ENCODE measurements around the gene AOPEP. TPM values are rescaled to one million over a fixed set of nuclear protein-coding genes. Genes with fewer than 3 reads are reported as not detected.

Gene AOPEP
- total and polyA plus RNA-seq, 9 of the 15 experiments (the other 6 are each of a cell fraction or from before 2014, with no cell fraction given): 4.5 to 19.3 (median 13.5) TPM

GRCh38 chr9:95044731-95045508 lies 318.4 kb downstream of the AOPEP start:
- FAIRE-seq (no peak), DNase-seq (ENCODE audit: extremely low read depth in 1 of 4, low spot score in 3 of 4) (peak in 1 of 4 experiments; percentile 14), ATAC-seq (no peak)
- no TSS peak for BruUV-seq (replicated peaks)
- 0 out of 3 replicates have a peak, but pooled peaks cover 2% of the 10 kb centered on the region for H3K36me3 ChIP-seq (ENCODE audit: control insufficient read depth, insufficient read depth, low read length)
- H3K27ac ChIP-seq (ENCODE audit: extremely low read depth, low read depth, low read length): no peak overlapping the region
- ChIA-PET POLR2A (interaction anchor here (0.8 to 1.5 kb wide), 2 partner anchors 8 to 19 kb away, joined by 3 read pairs; no protein-coding TSS in a partner anchor), CTCF (ENCODE audit: low intra/inter-chr PET ratio) (no interaction called here)
- no peaks in the 10 kb centered on the region; the same call in 1 of the 2 replicates for H4K20me1 ChIP-seq (replicated peaks; ENCODE audit: control insufficient read depth, insufficient read depth, low read length)
- H3K4me2 ChIP-seq (ENCODE audit: insufficient read depth, low read length): no peak overlapping the region
- H3K79me2 ChIP-seq (ENCODE audit: control insufficient read depth, insufficient read depth, low read length): no peaks in the 10 kb centered on the region
- in situ Hi-C loops (cut with MboI) (no loop called here), intact Hi-C loops (cut with micrococcal nuclease) (no loop called here)
- no peak overlapping the region for H3K9ac ChIP-seq (ENCODE audit: insufficient read depth in 1 of 2, low read depth in 2 of 2, low read length in 2 of 2)
- H3K9me3 ChIP-seq (replicated peaks; ENCODE audit: control insufficient read depth, insufficient read depth, low read depth, low read length): no peaks in the 10 kb centered on the region
- no peaks in the 10 kb centered on the region for H3K27me3 ChIP-seq (ENCODE audit: control insufficient read depth in 2 of 2, insufficient read depth in 2 of 2, low read length in 2 of 2)
- WGBS (ENCODE audit: insufficient coverage, low coverage, missing lambda C conversion rate): 77% methylated on average over 24 of the region's 36 CpGs
- no peak overlapping the region for H3K4me3 ChIP-seq
- H2AFZ ChIP-seq (ENCODE audit: low read depth, low read length): no peak overlapping the region
- peaks cover under 1 to 13% of the 10 kb centered on the region in 2 experiments; a peak in 3 of 5 replicates for H3K4me1 ChIP-seq (replicated peaks in 1 of 2; ENCODE audit: control insufficient read depth in 2 of 2, insufficient read depth in 2 of 2, low read length in 2 of 2)
- TF ChIP-seq CTCF (IDR thresholded peaks at IDR 0.05 in 2 of 3, conservative IDR thresholded peaks at IDR 0.05 in 1 of 3; ENCODE audit: insufficient read depth in 2 of 3, low read depth in 1 of 3, low read length in 3 of 3) (peak; percentile 21 to 33 (median 23); a peak in 2 of 6 replicates), ERF (CRISPR knock-in tag; IDR thresholded peaks at IDR 0.05) (no peak), ZNF143 (CRISPR knock-in tag; IDR thresholded peaks at IDR 0.05) (no peak), ESRRA (IDR thresholded peaks at IDR 0.05; ENCODE audit: borderline replicate concordance, low read depth) (0 out of 2 replicates have a peak, but pooled peaks have one; percentile 23), ZNF232 (CRISPR knock-in tag; IDR thresholded peaks at IDR 0.05) (no peak)
- TF ChIP-seq, protein P1, sequence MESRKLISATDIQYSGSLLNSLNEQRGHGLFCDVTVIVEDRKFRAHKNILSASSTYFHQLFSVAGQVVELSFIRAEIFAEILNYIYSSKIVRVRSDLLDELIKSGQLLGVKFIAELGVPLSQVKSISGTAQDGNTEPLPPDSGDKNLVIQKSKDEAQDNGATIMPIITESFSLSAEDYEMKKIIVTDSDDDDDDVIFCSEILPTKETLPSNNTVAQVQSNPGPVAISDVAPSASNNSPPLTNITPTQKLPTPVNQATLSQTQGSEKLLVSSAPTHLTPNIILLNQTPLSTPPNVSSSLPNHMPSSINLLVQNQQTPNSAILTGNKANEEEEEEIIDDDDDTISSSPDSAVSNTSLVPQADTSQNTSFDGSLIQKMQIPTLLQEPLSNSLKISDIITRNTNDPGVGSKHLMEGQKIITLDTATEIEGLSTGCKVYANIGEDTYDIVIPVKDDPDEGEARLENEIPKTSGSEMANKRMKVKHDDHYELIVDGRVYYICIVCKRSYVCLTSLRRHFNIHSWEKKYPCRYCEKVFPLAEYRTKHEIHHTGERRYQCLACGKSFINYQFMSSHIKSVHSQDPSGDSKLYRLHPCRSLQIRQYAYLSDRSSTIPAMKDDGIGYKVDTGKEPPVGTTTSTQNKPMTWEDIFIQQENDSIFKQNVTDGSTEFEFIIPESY (CRISPR knock-in tag; IDR thresholded peaks at IDR 0.05): peak; percentile 23; the same call in 1 of the 2 replicates
- H3K9me1 ChIP-seq (ENCODE audit: control insufficient read depth, insufficient read depth, low read length): no peaks in the 10 kb centered on the region

All from K562 (cell line).